ENCODE measurements around the gene MYO5A. TPM values are rescaled to one million over a fixed set of nuclear protein-coding genes. Genes with fewer than 3 reads are reported as not detected.

The MYO5A gene
- polyA plus RNA-seq, 3 donors: 6.9 to 33.5 (median 16.6) TPM

DNA sequence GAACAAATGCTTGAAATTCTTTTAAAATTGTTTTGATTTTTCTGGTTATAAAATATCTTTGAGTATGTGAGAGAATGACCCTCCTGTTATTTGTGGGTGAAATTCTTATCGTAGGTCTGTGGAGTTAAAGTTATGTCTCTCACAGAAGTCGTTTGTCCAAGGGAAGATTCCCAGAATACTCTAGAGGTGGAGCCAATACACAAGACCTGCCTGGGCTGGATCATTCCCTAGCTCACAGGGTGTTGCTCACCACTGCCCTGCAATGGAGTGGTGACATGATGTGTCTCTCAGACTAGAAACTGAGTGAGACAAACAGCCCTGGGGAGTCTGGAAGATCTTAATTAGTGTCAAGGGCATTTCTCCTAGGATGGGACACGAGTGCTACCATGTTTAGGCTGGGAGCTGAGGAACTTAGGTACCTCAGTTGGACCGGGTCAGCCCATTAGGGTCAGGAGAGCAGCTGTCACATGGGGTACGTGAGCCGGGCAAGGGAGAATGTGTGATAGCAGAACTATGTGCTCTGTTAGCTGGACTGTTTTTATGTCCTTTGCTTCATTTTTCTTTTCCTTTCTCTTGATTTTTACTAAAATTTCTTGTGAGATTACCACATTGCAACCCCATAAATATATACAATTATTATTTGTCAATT is 179.5 kb downstream of the MYO5A start:
- no peak overlapping the region for H3K4me3 Mint-ChIP-seq
- no peaks in the 10 kb centered on the region for H3K27me3 Mint-ChIP-seq (ENCODE audit: low read depth in 3 of 3)
- peaks cover 16% of the 10 kb centered on the region for H3K4me1 Mint-ChIP-seq
- H3K4me2 ChIP-seq (replicated peaks; ENCODE audit: extremely low read depth, low read length, poor library complexity, severe bottlenecking): no peak overlapping the region
- no peaks in the 10 kb centered on the region for H3K79me2 ChIP-seq (ENCODE audit: insufficient read depth, low read length)
- H4K20me1 ChIP-seq (ENCODE audit: insufficient read depth, low read length): peaks cover 12% of the 10 kb centered on the region
- TF ChIP-seq, protein P1, sequence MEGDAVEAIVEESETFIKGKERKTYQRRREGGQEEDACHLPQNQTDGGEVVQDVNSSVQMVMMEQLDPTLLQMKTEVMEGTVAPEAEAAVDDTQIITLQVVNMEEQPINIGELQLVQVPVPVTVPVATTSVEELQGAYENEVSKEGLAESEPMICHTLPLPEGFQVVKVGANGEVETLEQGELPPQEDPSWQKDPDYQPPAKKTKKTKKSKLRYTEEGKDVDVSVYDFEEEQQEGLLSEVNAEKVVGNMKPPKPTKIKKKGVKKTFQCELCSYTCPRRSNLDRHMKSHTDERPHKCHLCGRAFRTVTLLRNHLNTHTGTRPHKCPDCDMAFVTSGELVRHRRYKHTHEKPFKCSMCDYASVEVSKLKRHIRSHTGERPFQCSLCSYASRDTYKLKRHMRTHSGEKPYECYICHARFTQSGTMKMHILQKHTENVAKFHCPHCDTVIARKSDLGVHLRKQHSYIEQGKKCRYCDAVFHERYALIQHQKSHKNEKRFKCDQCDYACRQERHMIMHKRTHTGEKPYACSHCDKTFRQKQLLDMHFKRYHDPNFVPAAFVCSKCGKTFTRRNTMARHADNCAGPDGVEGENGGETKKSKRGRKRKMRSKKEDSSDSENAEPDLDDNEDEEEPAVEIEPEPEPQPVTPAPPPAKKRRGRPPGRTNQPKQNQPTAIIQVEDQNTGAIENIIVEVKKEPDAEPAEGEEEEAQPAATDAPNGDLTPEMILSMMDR (IDR thresholded peaks at IDR 0.05): no peak
- intact Hi-C loops (cut with micrococcal nuclease): no loop called here
- H3K27ac Mint-ChIP-seq: peak overlapping the region in 1 of 7 donors; percentile 40
- H2AFZ ChIP-seq (ENCODE audit: insufficient read depth, low read depth, low read length, poor library complexity, severe bottlenecking): no peak overlapping the region
- no peak overlapping the region for H3K9ac ChIP-seq (ENCODE audit: insufficient read depth, low read length, poor library complexity, severe bottlenecking)
- H3K27me3 ChIP-seq (ENCODE audit: control insufficient read depth in 2 of 2, insufficient read depth in 2 of 2, low read length in 2 of 2): no peaks in the 10 kb centered on the region
- no peak for DNase-seq
- no peaks in the 10 kb centered on the region for H3K9me3 Mint-ChIP-seq
- no peak overlapping the region for H3K27ac ChIP-seq (ENCODE audit: low read depth in 1 of 2, low read length in 2 of 2)
- peaks cover 75 to 82% of the 10 kb centered on the region in 2 donors for H3K36me3 Mint-ChIP-seq
- WGBS (ENCODE audit: insufficient coverage): 100% methylated on average over 3 of the region's 6 CpGs
- peaks cover 70 to 91% of the 10 kb centered on the region in 2 donors for H3K36me3 ChIP-seq (replicated peaks in 1 of 2; ENCODE audit: control insufficient read depth in 1 of 2, insufficient read depth in 2 of 2, low read length in 2 of 2)
- H3K9me3 ChIP-seq (replicated peaks in 1 of 2; ENCODE audit: control insufficient read depth in 1 of 2, insufficient read depth in 1 of 2, low read length in 2 of 2): no peaks in the 10 kb centered on the region
- H3K4me1 ChIP-seq (ENCODE audit: control insufficient read depth in 1 of 2, insufficient read depth in 2 of 2, low read length in 2 of 2): peaks cover 15 to 16% of the 10 kb centered on the region in 2 donors
- H3K4me3 ChIP-seq (replicated peaks in 1 of 3; ENCODE audit: low read depth in 2 of 3, low read length in 3 of 3): no peak overlapping the region

DNA sequence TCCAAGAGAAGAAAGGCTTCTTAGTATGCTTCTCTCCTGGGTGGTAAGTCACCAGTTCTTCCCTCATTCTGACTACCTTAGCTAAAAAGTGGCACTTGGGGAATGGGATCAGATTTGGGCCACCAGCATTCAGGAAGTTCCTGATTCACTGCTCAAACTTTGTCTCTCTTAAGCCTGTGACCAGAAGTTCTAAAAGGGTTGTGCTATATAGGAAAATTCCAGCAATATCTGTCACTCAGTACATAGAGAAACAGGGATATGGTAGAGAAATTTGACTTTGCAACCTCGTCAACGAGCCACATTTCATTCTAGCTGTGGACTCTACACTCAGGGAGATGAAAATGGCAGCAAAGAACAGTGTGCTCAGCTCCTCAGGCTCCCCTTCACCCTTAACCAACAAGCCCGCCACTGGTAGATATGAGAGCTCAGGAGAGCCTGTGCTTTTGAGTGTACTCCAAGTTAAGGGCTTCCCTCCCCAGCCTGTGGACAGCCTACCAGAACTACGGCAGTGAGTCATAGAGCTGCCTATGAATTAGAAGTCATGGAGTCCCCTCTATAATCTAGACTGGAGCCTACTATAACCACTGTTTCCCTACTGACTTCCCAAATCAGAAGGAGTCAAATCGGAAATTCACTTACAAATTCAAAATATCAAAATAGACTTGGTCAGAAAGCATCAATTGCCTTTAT is 180.5 kb downstream of the MYO5A start:
- Histone ChIP-seq H3K9me3 (replicated peaks in 1 of 2; ENCODE audit: control insufficient read depth in 1 of 2, insufficient read depth in 1 of 2, low read length in 2 of 2) (no peaks in the 10 kb centered on the region), H3K27ac (ENCODE audit: low read depth in 1 of 2, low read length in 2 of 2) (no peak overlapping the region), H3K4me1 (ENCODE audit: control insufficient read depth in 1 of 2, insufficient read depth in 2 of 2, low read length in 2 of 2) (peaks cover 15 to 16% of the 10 kb centered on the region in 2 donors), H3K27me3 (ENCODE audit: control insufficient read depth in 2 of 2, insufficient read depth in 2 of 2, low read length in 2 of 2) (no peaks in the 10 kb centered on the region), H4K20me1 (ENCODE audit: insufficient read depth, low read length) (peaks cover 12% of the 10 kb centered on the region), H3K9ac (ENCODE audit: insufficient read depth, low read length, poor library complexity, severe bottlenecking) (no peak overlapping the region), H3K36me3 (replicated peaks in 1 of 2; ENCODE audit: control insufficient read depth in 1 of 2, insufficient read depth in 2 of 2, low read length in 2 of 2) (peaks cover 68 to 89% of the 10 kb centered on the region in 2 donors), H3K4me2 (replicated peaks; ENCODE audit: extremely low read depth, low read length, poor library complexity, severe bottlenecking) (no peak overlapping the region), H3K4me3 (replicated peaks in 1 of 3; ENCODE audit: low read depth in 2 of 3, low read length in 3 of 3) (no peak overlapping the region), H2AFZ (ENCODE audit: insufficient read depth, low read depth, low read length, poor library complexity, severe bottlenecking) (no peak overlapping the region), H3K79me2 (ENCODE audit: insufficient read depth, low read length) (no peaks in the 10 kb centered on the region)
- Mint-ChIP-seq H3K9me3 (no peaks in the 10 kb centered on the region), H3K4me3 (no peak overlapping the region), H3K4me1 (peaks cover 16% of the 10 kb centered on the region), H3K27me3 (ENCODE audit: low read depth in 3 of 3) (no peaks in the 10 kb centered on the region), H3K36me3 (peaks cover 69 to 76% of the 10 kb centered on the region in 2 donors), H3K27ac (no peak overlapping the region)
- TF ChIP-seq, protein P1 (IDR thresholded peaks at IDR 0.05): no peak
- no peak for DNase-seq
- WGBS (ENCODE audit: insufficient coverage): 100% methylated on average over 1 of the region's 5 CpGs
- intact Hi-C loops (cut with micrococcal nuclease): no loop called here
